ENCODE measurements around the gene KHDRBS1.
"Not testable (repeated sequence)": the region's sequence is repeated elsewhere in the genome, so short reads cannot be mapped to it uniquely, and the experiment has no call there.

KHDRBS1 gene

GRCh38 chr1:32056598-32056997 lies 42.9 kb downstream of the KHDRBS1 start:
- Histone ChIP-seq H3K9me3 (ENCODE audit: severe bottlenecking) (no peaks in the 10 kb centered on the region), H3K36me3 (ENCODE audit: low read depth) (peaks cover 93% of the 10 kb centered on the region), H3K27me3 (ENCODE audit: insufficient read depth, poor library complexity, severe bottlenecking) (no peaks in the 10 kb centered on the region), H3K4me3 (ENCODE audit: severe bottlenecking) (no peak overlapping the region), H3K27ac (ENCODE audit: poor library complexity, severe bottlenecking) (no peak overlapping the region), H3K4me1 (ENCODE audit: insufficient read depth, poor library complexity, severe bottlenecking) (no peaks in the 10 kb centered on the region)
- DNase-seq (ENCODE audit: low spot score) (no peak), ATAC-seq (ENCODE audit: low read depth) (no peak)
- TF ChIP-seq CTCF (IDR thresholded peaks at IDR 0.05; ENCODE audit: poor library complexity, severe bottlenecking) = no peak

GRCh38 chr1:32060914-32061313 lies 47.2 kb downstream of the KHDRBS1 start:
- H3K4me3 ChIP-seq (ENCODE audit: severe bottlenecking) = no peak overlapping the region
- H3K27me3 ChIP-seq (ENCODE audit: insufficient read depth, poor library complexity, severe bottlenecking) = no peaks in the 10 kb centered on the region
- ATAC-seq (ENCODE audit: low read depth) (no peak), DNase-seq (ENCODE audit: low spot score) (no peak)
- H3K27ac ChIP-seq (ENCODE audit: poor library complexity, severe bottlenecking) = peak overlapping the region; percentile 65
- TF ChIP-seq CTCF (IDR thresholded peaks at IDR 0.05; ENCODE audit: poor library complexity, severe bottlenecking) = no peak
- no peaks in the 10 kb centered on the region for H3K9me3 ChIP-seq (ENCODE audit: severe bottlenecking)
- H3K4me1 ChIP-seq (ENCODE audit: insufficient read depth, poor library complexity, severe bottlenecking) = peaks cover 18% of the 10 kb centered on the region
- H3K36me3 ChIP-seq (ENCODE audit: low read depth) = peaks cover 60% of the 10 kb centered on the region

- no peaks in the 10 kb centered on the region for H3K9me3 ChIP-seq (ENCODE audit: severe bottlenecking)
- peaks cover 30% of the 10 kb centered on the region for H3K4me1 ChIP-seq (ENCODE audit: insufficient read depth, poor library complexity, severe bottlenecking)
- peak overlapping the region; percentile 65 for H3K27ac ChIP-seq (ENCODE audit: poor library complexity, severe bottlenecking)
- no peak for TF ChIP-seq CTCF (IDR thresholded peaks at IDR 0.05; ENCODE audit: poor library complexity, severe bottlenecking)
- DNase-seq (ENCODE audit: low spot score) = no peak
- H3K36me3 ChIP-seq (ENCODE audit: low read depth) = peaks cover 44% of the 10 kb centered on the region
- no peaks in the 10 kb centered on the region for H3K27me3 ChIP-seq (ENCODE audit: insufficient read depth, poor library complexity, severe bottlenecking)
- no peak overlapping the region for H3K4me3 ChIP-seq (ENCODE audit: severe bottlenecking)
- ATAC-seq (ENCODE audit: low read depth) = peak; percentile 10; the same call in 1 of the 3 replicates
Measured at GRCh38 chr1:32062867-32063230, 49.2 kb downstream of the KHDRBS1 start.

- ATAC-seq (ENCODE audit: low read depth) (peak; percentile 40), DNase-seq (ENCODE audit: low spot score) (no peak)
- Histone ChIP-seq H3K4me3 (ENCODE audit: severe bottlenecking) (no peak overlapping the region), H3K36me3 (ENCODE audit: low read depth) (peaks cover 39% of the 10 kb centered on the region), H3K4me1 (ENCODE audit: insufficient read depth, poor library complexity, severe bottlenecking) (peaks cover 30% of the 10 kb centered on the region), H3K27ac (ENCODE audit: poor library complexity, severe bottlenecking) (peak overlapping the region; percentile 65), H3K9me3 (ENCODE audit: severe bottlenecking) (no peaks in the 10 kb centered on the region), H3K27me3 (ENCODE audit: insufficient read depth, poor library complexity, severe bottlenecking) (no peaks in the 10 kb centered on the region)
- peak; percentile 67 for TF ChIP-seq CTCF (IDR thresholded peaks at IDR 0.05; ENCODE audit: poor library complexity, severe bottlenecking)
Measured at GRCh38 chr1:32063261-32063681, 49.6 kb downstream of the KHDRBS1 start.

GRCh38 chr1:32065613-32066488 lies 52.2 kb downstream of the KHDRBS1 start:
- not testable (repeated sequence) for ATAC-seq (ENCODE audit: low read depth)
- peak overlapping the region; percentile 81 for H3K27ac ChIP-seq (ENCODE audit: poor library complexity, severe bottlenecking)

More at GRCh38 chr1:32065613-32066488, 52.2 kb downstream of the KHDRBS1 start:
- Histone ChIP-seq H3K4me1 (ENCODE audit: insufficient read depth, poor library complexity, severe bottlenecking) (peaks cover 30% of the 10 kb centered on the region), H3K36me3 (ENCODE audit: low read depth) (peaks cover 17% of the 10 kb centered on the region)
- DNase-seq (ENCODE audit: low spot score); H3K27me3 ChIP-seq (ENCODE audit: insufficient read depth, poor library complexity, severe bottlenecking); H3K4me3 ChIP-seq (ENCODE audit: severe bottlenecking); H3K9me3 ChIP-seq (ENCODE audit: severe bottlenecking): not testable (repeated sequence)
